Gastrocnemius medialis (tissue), 4 donors: ENCODE data around the gene AFAP1L1. TPM values are rescaled to one million over a fixed set of nuclear protein-coding genes. Genes with fewer than 3 reads are reported as not detected.

Source experiments
- ATAC-seq, 2 donors: fragments of 150-250 bp; one replicate each; pipeline ENCODE4 v1.9.1; 2016
- DNase-seq, 2 donors: peaks; one replicate each; pipeline ENCODE4 v3.0.0-alpha.2; 2019
- H3K27ac ChIP-seq, 4 donors: fragments of 200-600 bp; sonication (generic); 1 replicate in 1 of 4; 2 replicates in 3 of 4; pipeline ENCODE4 v1.5.1; 2016 to 2018; ENCODE audit warnings: mild to moderate bottlenecking in 2 of 4, moderate library complexity in 1 of 4
- H3K27me3 ChIP-seq, 3 donors: fragments of 200-600 bp; sonication (generic) in 2 of 3; 1 replicate in 1 of 3; 2 replicates in 2 of 3; pipeline versions ENCODE4 v1.5.1 to v1.6.0; 2016 to 2019; ENCODE audit warnings: mild to moderate bottlenecking in 1 of 3, moderate library complexity in 1 of 3
- H3K36me3 ChIP-seq, 2 donors: fragments of 200-600 bp; sonication (generic) in 1 of 2; one replicate each; pipeline ENCODE4 v1.5.1; 2017 to 2018
- H3K4me1 ChIP-seq, 2 donors: fragments of 200-600 bp; sonication (generic) in 1 of 2; one replicate each; pipeline ENCODE4 v1.5.1; 2016 to 2017; ENCODE audit warnings: mild to moderate bottlenecking in 2 of 2
- H3K4me3 ChIP-seq, 4 donors: fragments of 200-600 bp; sonication (generic) in 3 of 4; 1 replicate in 1 of 4; 2 replicates in 3 of 4; pipeline ENCODE4 v1.5.1; 2016 to 2019; ENCODE audit warnings: mild to moderate bottlenecking in 2 of 4
- H3K9me3 ChIP-seq, 3 donors: fragments of 200-600 bp; sonication (generic) in 2 of 3; 1 replicate in 1 of 3; 2 replicates in 2 of 3; pipeline ENCODE4 v1.5.1; 2016 to 2019
- POLR2A ChIP-seq, 2 donors: fragments of 450-650 bp; IDR thresholded peaks; one replicate each; pipeline ENCODE4 v1.6.1; 2017; ENCODE audit warnings: antibody characterized with exemption in 2 of 2, mild to moderate bottlenecking in 2 of 2, moderate library complexity in 2 of 2
- in situ Hi-C, 4 donors: fragments of 200-750 bp; cut with MboI; loops; one replicate each; pipeline versions ENCODE4 v1.15.0 to v1.8.0; 2017; ENCODE audit warnings: low sequenced_read_pairs in 4 of 4
- intact Hi-C: fragments of 100-400 bp; cut with DNase I; formaldehyde crosslinking; loops from one replicate; pipeline ENCODE4 v1.15.1; 2023; ENCODE audit warnings: low total_unique reads
- total RNA-seq, 4 donors: library from RNA; depleted of rRNA; stranded (reverse); fragments of >200 nt; gene quantifications; one replicate each; pipeline versions ENCODE4 v1.1.0 to v1.2.3, GENCODE V29; 2016
- TF ChIP-seq, protein P1 (sequence below), 5 experiments: fragments of 450-650 bp in 3 of 5; fragments of 200-600 bp in 2 of 5; sonication (generic) in 2 of 5; IDR thresholded peaks in 4 of 5; conservative IDR thresholded peaks in 1 of 5; 1 replicate in 4 of 5; 2 replicates in 1 of 5; pipeline ENCODE4 v1.5.1; 2016 to 2019; ENCODE audit warnings: antibody characterized with exemption in 5 of 5, mild to moderate bottlenecking in 3 of 5, moderate library complexity in 3 of 5

AFAP1L1 gene
- total RNA-seq, result 10 to 100 TPM; 28.6 to 39.9 (median 32.9) TPM

DNA sequence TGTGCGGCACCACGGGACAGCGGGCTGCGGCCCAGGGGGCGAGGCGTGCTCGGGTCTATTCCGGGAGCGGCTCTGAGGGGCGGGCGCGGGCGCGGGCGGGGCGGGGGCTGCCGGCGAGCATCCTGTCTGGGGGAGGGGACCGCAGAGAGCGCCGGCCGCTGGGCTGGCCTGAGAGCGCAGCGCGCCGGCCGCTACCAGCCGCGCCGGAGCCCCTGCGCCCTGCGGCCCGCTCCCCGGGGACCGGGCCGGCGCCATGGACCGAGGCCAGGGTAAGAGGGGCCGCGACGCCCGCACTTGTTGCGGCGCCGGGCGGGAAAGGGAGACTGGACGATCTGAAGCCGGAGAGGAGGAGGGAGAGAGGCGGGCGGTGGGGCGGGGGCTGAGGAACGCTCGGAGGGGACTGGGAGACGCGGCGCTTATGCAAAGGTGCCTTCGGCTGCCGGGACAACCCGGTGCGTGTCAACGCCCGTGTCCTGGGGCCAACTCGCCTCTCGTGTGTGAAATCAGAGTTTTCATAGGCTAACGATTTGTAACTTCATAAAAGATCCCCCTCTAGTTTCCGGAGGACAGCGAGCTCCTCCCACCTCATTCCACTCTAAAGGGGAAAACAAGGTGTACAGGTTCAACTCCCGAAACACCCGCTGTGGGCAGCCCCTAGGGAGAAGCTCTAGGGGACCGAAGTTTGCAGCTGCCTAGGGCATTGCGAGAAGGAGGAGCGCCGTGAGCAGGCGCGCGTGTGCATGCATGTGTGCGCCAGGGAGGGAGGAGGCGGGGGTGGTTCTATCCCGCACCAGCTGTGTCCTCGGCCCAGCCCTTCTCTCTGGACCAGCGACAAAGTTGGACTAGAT, at the start of gene AFAP1L1:
TSS of gene AFAP1L1 (plus strand) at position 144 of the 848 bp plus-strand sequence. CDS start at position 254, 110 bp downstream.
- TF ChIP-seq, protein P1, sequence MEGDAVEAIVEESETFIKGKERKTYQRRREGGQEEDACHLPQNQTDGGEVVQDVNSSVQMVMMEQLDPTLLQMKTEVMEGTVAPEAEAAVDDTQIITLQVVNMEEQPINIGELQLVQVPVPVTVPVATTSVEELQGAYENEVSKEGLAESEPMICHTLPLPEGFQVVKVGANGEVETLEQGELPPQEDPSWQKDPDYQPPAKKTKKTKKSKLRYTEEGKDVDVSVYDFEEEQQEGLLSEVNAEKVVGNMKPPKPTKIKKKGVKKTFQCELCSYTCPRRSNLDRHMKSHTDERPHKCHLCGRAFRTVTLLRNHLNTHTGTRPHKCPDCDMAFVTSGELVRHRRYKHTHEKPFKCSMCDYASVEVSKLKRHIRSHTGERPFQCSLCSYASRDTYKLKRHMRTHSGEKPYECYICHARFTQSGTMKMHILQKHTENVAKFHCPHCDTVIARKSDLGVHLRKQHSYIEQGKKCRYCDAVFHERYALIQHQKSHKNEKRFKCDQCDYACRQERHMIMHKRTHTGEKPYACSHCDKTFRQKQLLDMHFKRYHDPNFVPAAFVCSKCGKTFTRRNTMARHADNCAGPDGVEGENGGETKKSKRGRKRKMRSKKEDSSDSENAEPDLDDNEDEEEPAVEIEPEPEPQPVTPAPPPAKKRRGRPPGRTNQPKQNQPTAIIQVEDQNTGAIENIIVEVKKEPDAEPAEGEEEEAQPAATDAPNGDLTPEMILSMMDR (IDR thresholded peaks at IDR 0.05 in 4 of 5, conservative IDR thresholded peaks at IDR 0.05 in 1 of 5), result peak in 1 of 5 experiments; percentile 12
- peak; percentile 79 to 84 for TF ChIP-seq POLR2A (IDR thresholded peaks at IDR 0.05)
- Histone ChIP-seq H3K4me3 (peak within 1 kb of the TSS; percentile 73 to 84 (median 76)), H3K27me3 (no peaks in the 10 kb centered on the region), H3K36me3 (no peaks in the 10 kb centered on the region), H3K4me1 (peaks cover 12 to 34% of the 10 kb centered on the region in 2 donors), H3K9me3 (no peaks in the 10 kb centered on the region), H3K27ac (peak within 1 kb of the TSS; percentile 83 to 94 (median 91))
- intact Hi-C loops (loop anchor here (5.0 to 10.0 kb wide), 4 partner anchors 75 to 445 kb away; partner anchors contain the start of genes ABLIM3, ADRB2, CSNK1A1 and GRPEL2), in situ Hi-C loops (no loop called here)
- DNase-seq (peak; percentile 85 to 86), ATAC-seq (peak; percentile 85 to 87)

DNA sequence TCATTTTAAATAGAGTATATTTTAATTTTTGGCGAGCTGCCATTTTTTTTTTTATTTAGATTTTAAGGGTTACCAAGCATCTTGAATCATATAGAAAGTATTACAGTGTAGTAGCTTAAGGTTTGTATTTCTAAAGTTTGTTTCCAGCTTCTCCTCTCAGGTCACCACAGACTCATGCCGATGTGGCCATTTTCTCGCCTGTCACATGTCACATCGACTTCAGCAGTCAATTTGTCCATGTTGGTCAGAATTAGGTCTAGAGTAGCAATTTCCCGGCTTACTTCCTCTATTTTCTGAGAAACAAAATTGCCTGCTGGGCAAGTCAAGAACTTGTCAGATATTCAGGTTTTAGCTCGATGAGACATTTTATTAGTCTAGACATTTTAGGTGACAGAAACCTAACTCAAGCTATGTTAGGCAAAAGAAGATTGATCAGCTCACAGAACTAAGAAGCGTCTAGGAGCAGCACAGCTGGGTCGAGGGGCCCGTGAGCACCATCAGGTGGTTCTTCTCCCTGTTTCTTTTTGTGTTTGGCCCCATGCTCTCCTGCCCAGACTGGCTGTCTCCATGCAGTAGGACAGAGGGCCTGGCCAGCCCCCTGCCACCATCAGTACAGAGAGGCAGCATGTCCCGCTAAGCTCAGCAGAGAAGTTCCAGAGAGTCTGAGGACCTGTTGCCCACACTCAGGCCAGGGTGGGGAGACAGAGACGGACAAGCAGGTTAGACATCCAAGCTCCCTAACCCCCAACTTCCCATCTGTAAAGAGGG, 48.4 kb upstream of the AFAP1L1 start:
- no peak for DNase-seq
- Histone ChIP-seq H3K4me3 (no peak overlapping the region), H3K36me3 (peaks cover 0 to 21% of the 10 kb centered on the region in 2 donors), H3K27ac (peak overlapping the region in 1 of 4 donors; percentile 9), H3K27me3 (no peaks in the 10 kb centered on the region), H3K4me1 (peaks cover 0 to 4% of the 10 kb centered on the region in 2 donors), H3K9me3 (no peaks in the 10 kb centered on the region)
- in situ Hi-C loops (loop anchor here in 1 of 4 donors (5.0 kb wide), 1 partner anchor 81 kb away; the partner anchor contains the start of gene ABLIM3), intact Hi-C loops (loop anchor here (10.0 kb wide), 2 partner anchors 188 to 488 kb away; no protein-coding TSS in a partner anchor)
- ATAC-seq, result no peak
- TF ChIP-seq, protein P1 (IDR thresholded peaks at IDR 0.05 in 4 of 5, conservative IDR thresholded peaks at IDR 0.05 in 1 of 5), result no peak
- no peak for TF ChIP-seq POLR2A (IDR thresholded peaks at IDR 0.05)

DNA sequence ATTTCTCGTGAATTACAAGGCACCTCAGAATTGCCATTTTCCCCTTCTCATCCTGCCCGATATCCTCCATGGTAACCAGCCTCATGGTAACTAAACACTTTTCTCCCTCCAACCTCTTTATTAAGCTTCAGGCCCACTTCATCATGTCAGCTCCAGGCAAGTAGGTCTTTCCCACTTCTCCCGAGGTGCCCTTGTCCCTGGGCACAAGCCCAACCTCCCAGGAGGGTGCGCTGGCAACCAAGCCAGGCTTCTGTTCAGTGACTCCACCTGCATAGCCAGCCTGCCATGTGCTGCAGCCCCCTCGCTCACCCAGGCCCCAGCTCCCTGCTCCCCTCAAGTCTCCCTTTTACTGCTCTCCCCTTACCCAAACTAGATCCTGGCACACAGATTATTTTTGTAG, 47.4 kb upstream of the AFAP1L1 start:
- Histone ChIP-seq H3K9me3 (no peaks in the 10 kb centered on the region), H3K4me3 (no peak overlapping the region), H3K36me3 (peaks cover 0 to 11% of the 10 kb centered on the region in 2 donors), H3K27ac (peak overlapping the region in 1 of 4 donors; percentile 8), H3K27me3 (no peaks in the 10 kb centered on the region), H3K4me1 (peaks cover 7 to 12% of the 10 kb centered on the region in 2 donors)
- TF ChIP-seq, protein P1 (IDR thresholded peaks at IDR 0.05 in 4 of 5, conservative IDR thresholded peaks at IDR 0.05 in 1 of 5), result no peak
- TF ChIP-seq POLR2A (IDR thresholded peaks at IDR 0.05), result no peak
- in situ Hi-C loops (loop anchor here in 1 of 4 donors (5.0 kb wide), 1 partner anchor 82 kb away; the partner anchor contains the start of gene ABLIM3), intact Hi-C loops (loop anchor here (10.0 kb wide), 2 partner anchors 189 to 489 kb away; no protein-coding TSS in a partner anchor)
- DNase-seq, result no peak
- no peak for ATAC-seq

DNA sequence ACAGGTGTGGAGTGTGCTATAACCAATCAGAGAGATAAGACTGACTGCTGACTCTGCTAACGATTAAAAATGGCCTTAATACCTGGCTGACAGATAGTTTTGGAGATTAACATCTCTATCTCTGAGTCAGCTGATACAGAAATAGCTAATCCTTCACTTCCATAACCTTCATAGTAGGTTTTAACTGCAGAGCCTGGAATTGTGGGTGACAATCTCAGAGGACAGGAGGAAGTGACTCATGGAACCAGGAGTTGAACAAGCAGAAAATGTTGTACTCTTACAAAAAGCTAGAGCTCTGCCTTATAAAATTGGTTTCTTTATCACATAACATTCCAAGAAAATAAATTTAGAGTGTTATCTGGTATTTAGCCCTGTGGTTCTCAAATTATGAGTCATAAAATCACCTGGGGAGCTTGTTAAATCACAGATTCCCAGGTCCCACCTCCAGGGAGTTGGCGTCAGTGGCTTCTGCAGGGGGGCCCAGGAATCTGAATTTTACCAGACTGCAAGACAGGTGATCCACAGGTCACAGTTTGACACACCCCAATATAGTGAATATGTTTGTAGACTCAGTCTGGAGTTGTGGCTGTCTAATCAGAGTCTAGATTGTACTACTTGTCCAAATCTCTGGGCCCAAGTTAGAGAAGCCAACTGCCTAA, 44.4 kb upstream of the AFAP1L1 start:
- ATAC-seq (no peak), DNase-seq (no peak)
- Histone ChIP-seq H3K36me3 (peaks cover 0 to 19% of the 10 kb centered on the region in 2 donors), H3K4me3 (no peak overlapping the region), H3K27ac (peak overlapping the region in 3 of 4 donors; percentile 47 to 70 (median 56)), H3K4me1 (peaks cover 14 to 17% of the 10 kb centered on the region in 2 donors), H3K27me3 (no peaks in the 10 kb centered on the region), H3K9me3 (no peaks in the 10 kb centered on the region)
- intact Hi-C loops (loop anchor here (10.0 kb wide), 2 partner anchors 192 to 492 kb away; no protein-coding TSS in a partner anchor), in situ Hi-C loops (loop anchor here (5.0 to 25.0 kb wide), 5 partner anchors 80 to 790 kb away; partner anchors contain the start of gene ABLIM3 (in 2 of the 4))
- TF ChIP-seq, protein P1 (IDR thresholded peaks at IDR 0.05 in 4 of 5, conservative IDR thresholded peaks at IDR 0.05 in 1 of 5), result no peak
- no peak for TF ChIP-seq POLR2A (IDR thresholded peaks at IDR 0.05)
